Bronchial epithelial cell (primary cell): Measurements from ENCODE around the gene PGP. TPM values are rescaled to one million over a fixed set of nuclear protein-coding genes. Genes with fewer than 3 reads are reported as not detected.

Experiments
- DNase-seq: peaks from one replicate; pipeline ENCODE4 v3.0.0-alpha.2; 2010; ENCODE audit warnings: low read depth
- FAIRE-seq: peaks from 2 replicates; lab custom pipeline; 2011; peaks lifted over from hg19 to GRCh38; lab: Jason Lieb, UNC
- H3K27me3 ChIP-seq: 2 replicates; pipeline ENCODE4 v1.5.1; 2011; ENCODE audit warnings: low read length; ENCODE audit not compliant: control insufficient read depth, insufficient read depth
- H3K36me3 ChIP-seq: 2 replicates; pipeline ENCODE4 v1.5.1; 2011; ENCODE audit warnings: low read length; ENCODE audit not compliant: control insufficient read depth, insufficient read depth
- H3K4me3 ChIP-seq: 2 replicates; pipeline ENCODE4 v1.5.1; 2011; ENCODE audit warnings: mild to moderate bottlenecking, low read depth, low read length, control low read depth
- CTCF ChIP-seq: IDR thresholded peaks from 2 replicates; pipeline ENCODE4 v1.5.1; 2011; ENCODE audit warnings: mild to moderate bottlenecking, moderate library complexity, low read length, control low read depth, inconsistent platforms; ENCODE audit not compliant: insufficient read depth, severe bottlenecking
- total RNA-seq: library from RNA; depleted of rRNA; stranded (reverse); fragments of >200 nt; gene quantifications from 2 replicates; pipeline ENCODE4 v1.2.1, GENCODE V29; 2014

The PGP gene
- total RNA-seq, 1 donor from 2014 or later, result 9.5 TPM

DNA sequence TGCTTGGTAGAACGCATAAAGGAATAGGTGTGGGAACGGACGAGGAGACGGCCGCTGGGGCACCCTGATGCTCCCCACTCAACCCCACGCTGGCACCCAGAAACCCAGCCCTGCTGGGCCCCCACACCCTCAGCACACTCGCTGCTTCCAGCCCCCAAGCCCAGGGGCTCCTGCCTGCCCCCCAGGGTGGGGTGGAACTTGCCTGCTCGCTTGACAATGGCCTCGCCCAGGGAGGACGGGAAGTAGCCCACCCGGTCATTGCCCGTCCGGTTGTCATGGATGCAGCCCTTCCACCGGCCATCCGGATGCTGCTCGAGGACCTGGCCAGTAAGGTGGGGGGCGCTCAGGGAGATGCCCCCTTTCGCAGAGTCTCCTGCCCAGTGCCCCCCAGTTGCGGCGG, 28.1 kb downstream of the PGP start:
- H3K36me3 ChIP-seq, result no peaks in the 10 kb centered on the region
- no peaks in the 10 kb centered on the region for H3K27me3 ChIP-seq
- no peak for DNase-seq
- TF ChIP-seq CTCF, result no peak
- no peak for FAIRE-seq
- H3K4me3 ChIP-seq, result no peak overlapping the region

DNA sequence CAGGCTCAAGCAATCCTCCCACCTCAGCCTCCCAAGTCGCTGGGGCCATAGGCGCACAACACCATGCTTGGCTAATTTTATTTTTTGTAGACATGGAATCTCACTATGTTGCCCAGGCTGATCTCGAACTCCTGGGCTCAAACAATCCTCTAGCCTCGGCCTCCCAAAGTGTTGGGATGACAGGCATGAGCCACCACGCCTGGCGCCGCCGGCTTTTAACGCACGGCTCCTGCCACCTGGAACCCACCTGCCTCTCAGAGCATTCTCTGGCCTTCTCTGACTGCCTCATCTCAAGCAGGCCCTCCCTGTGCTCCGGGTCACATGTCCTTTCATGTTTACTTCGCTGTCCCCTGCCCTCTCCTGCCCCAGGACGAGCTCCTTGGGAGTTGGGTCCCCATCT, 28.6 kb downstream of the PGP start:
- no peak for TF ChIP-seq CTCF
- no peaks in the 10 kb centered on the region for H3K36me3 ChIP-seq
- H3K27me3 ChIP-seq, result no peaks in the 10 kb centered on the region
- no peak overlapping the region for H3K4me3 ChIP-seq
- DNase-seq, result no peak
- FAIRE-seq, result no peak

DNA sequence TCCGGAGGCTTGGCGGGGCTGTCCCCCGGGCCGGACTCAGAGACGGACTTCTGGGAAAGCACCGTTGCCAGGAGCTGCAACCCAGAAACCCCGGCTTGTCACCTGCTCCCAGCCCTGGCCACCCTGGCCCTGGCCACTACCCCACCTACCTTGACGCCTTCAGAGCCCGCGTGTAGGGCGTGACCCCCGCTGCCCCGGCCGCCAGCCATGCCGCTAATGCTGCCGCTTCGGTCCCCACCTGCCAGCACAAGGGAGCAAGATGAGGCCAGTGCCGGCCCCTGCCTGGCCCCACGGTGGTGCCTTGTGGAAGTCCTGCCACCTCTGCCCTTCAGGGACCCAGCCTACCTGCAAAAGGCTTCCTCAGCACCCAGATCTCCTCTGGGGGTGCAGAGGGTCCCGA, 29.7 kb downstream of the PGP start:
- H3K36me3 ChIP-seq, result no peaks in the 10 kb centered on the region
- no peaks in the 10 kb centered on the region for H3K27me3 ChIP-seq
- no peak for TF ChIP-seq CTCF

DNA sequence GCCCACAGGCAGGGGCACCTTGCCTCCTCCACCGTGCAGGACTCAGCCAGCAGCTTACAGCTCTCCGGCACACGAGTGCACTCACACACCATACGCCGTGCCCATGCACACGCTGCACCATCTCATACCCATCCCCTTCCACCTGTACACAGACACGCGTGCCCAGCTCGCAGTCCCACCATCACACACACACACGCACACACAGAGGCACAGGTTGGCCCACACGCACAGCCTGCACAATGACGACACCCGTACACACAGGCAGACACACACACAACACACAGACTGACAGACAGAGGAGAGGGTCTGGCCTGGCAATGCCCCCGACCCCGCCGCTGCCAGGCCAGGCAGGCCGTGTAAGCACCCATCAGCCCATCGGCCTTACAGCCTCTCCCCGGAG, 30.3 kb downstream of the PGP start:
- no peak for TF ChIP-seq CTCF
- no peak overlapping the region for H3K4me3 ChIP-seq
- DNase-seq (no peak), FAIRE-seq (no peak)
- no peaks in the 10 kb centered on the region for H3K27me3 ChIP-seq
- H3K36me3 ChIP-seq, result no peaks in the 10 kb centered on the region

More for the DNA sequence above, 29.7 kb downstream of the PGP start:
- no peak for FAIRE-seq
- DNase-seq, result no peak
- H3K4me3 ChIP-seq, result no peak overlapping the region

- DNase-seq (no peak), FAIRE-seq (no peak)
- Histone ChIP-seq H3K4me3 (no peak overlapping the region), H3K36me3 (no peaks in the 10 kb centered on the region), H3K27me3 (no peaks in the 10 kb centered on the region)
- no peak for TF ChIP-seq CTCF
These were observed 31.0 kb downstream of the PGP start for GRCh38 chr16:2183671-2184070.

DNA sequence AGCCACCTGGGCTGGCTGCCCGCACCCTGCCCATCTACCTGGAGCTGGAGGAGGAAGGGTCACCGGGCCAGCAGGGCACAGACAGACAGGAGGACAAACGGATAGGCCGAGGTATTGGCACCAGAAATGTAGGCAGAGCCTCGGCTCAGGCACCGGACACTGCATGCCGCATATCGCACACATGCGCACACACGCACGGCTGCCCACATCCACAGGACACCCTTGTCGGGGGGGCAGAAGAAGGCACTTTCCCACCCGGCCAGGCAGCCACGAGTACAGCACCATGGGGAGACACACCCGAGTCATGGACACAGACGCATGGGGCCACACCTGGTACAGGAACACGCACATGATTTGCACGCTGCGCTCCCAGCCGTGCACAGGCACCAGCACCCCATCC, 32.7 kb downstream of the PGP start:
- DNase-seq (no peak), FAIRE-seq (peak; percentile 86)
- Histone ChIP-seq H3K36me3 (peaks cover 2% of the 10 kb centered on the region), H3K27me3 (no peaks in the 10 kb centered on the region), H3K4me3 (no peak overlapping the region)
- TF ChIP-seq CTCF, result no peak
